K562 treated with DMSO at 1 percent for 24 hours (cell line): ENCODE measurements around the gene E2F7. TPM values are rescaled to one million over a fixed set of nuclear protein-coding genes. Genes with fewer than 3 reads are reported as not detected.

Experiments used
- total RNA-seq: library from RNA; unstranded; fragments of 300-600 nt; gene quantifications from 2 replicates; pipeline ENCODE4 v1.2.3, GENCODE V29; 2022; ENCODE audit warnings: low read depth; ENCODE audit not compliant: insufficient read depth

The E2F7 gene, protein sequence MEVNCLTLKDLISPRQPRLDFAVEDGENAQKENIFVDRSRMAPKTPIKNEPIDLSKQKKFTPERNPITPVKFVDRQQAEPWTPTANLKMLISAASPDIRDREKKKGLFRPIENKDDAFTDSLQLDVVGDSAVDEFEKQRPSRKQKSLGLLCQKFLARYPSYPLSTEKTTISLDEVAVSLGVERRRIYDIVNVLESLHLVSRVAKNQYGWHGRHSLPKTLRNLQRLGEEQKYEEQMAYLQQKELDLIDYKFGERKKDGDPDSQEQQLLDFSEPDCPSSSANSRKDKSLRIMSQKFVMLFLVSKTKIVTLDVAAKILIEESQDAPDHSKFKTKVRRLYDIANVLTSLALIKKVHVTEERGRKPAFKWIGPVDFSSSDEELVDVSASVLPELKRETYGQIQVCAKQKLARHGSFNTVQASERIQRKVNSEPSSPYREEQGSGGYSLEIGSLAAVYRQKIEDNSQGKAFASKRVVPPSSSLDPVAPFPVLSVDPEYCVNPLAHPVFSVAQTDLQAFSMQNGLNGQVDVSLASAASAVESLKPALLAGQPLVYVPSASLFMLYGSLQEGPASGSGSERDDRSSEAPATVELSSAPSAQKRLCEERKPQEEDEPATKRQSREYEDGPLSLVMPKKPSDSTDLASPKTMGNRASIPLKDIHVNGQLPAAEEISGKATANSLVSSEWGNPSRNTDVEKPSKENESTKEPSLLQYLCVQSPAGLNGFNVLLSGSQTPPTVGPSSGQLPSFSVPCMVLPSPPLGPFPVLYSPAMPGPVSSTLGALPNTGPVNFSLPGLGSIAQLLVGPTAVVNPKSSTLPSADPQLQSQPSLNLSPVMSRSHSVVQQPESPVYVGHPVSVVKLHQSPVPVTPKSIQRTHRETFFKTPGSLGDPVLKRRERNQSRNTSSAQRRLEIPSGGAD
- total RNA-seq, result 7.3 and 7.7 TPM in 2 replicates

GRCh38 chr12:77065361-77066204, at the start of gene E2F7:
Gene E2F7, minus strand, starts transcription at chr12:77065569. Its CDS starts 934 bp downstream, at chr12:77064635.

Other genes with a start within 250 kb of the E2F7 start
- gene CSRP2, start 186.6 kb downstream of the E2F7 start, total RNA-seq, result 5.6 and 5.7 TPM in 2 replicates